GM12878 (cell line): ENCODE data around the gene ABCA4. TPM values are rescaled to one million over a fixed set of nuclear protein-coding genes. Genes with fewer than 3 reads are reported as not detected.

ENCODE experiments used
- ATAC-seq: fragments of 200-7000 bp; cut with Tn5 transposase; 3 replicates; pipeline ENCODE4 v1.9.1; 2020; ENCODE audit warnings: mild to moderate bottlenecking, moderate library complexity
- BruUV-seq: library from RNA; stranded (reverse); fragments of 400-500 nt; replicated peaks from 2 replicates; lab custom pipeline; 2021; lab: Mats Ljungman, UMichigan
- CTCF ChIA-PET: fragments of 300-600 bp; sonication (Branson Sonifier 250); formaldehyde crosslinking; extraction: SDS; loops from one replicate; lab custom pipeline; 2021; ENCODE audit warnings: inconsistent platforms; lab: Yijun Ruan, JAX
- POLR2A ChIA-PET: fragments of 350-600 bp; formaldehyde crosslinking; extraction: SDS; loops from one replicate; lab custom pipeline; 2021; ENCODE audit warnings: inconsistent platforms; lab: Charles Lee
- RAD21 ChIA-PET: fragments of 300-600 bp; sonication (Branson Sonifier 250); formaldehyde crosslinking; loops from one replicate; lab custom pipeline; 2023; ENCODE audit warnings: antibody characterized with exemption; ENCODE audit not compliant: unreplicated experiment; lab: Charles Lee
- SMC1A ChIA-PET: fragments of 300-600 bp; sonication (Branson Sonifier 250); formaldehyde crosslinking; loops from one replicate; lab custom pipeline; 2023; ENCODE audit not compliant: unreplicated experiment, uncharacterized antibody; lab: Charles Lee
- DNase-seq: peaks from one replicate; pipeline ENCODE4 v3.0.0-alpha.2; 2011; ENCODE audit warnings: low read depth, low spot score
- FAIRE-seq: peaks from 3 replicates; lab custom pipeline; 2011; peaks lifted over from hg19 to GRCh38; lab: Jason Lieb, UNC
- H2AFZ ChIP-seq: 2 replicates; pipeline ENCODE4 v1.6.0; 2011; ENCODE audit warnings: low read depth, low read length, control low read depth; ENCODE audit not compliant: control insufficient read depth
- H3K27ac ChIP-seq: 2 replicates; pipeline ENCODE4 v1.5.1; 2011; ENCODE audit warnings: control low read depth; ENCODE audit not compliant: control insufficient read depth, insufficient read depth
- H3K27me3 ChIP-seq, 2 experiments: replicated peaks in 1 of 2; 2 replicates each; pipeline versions ENCODE4 v1.6.0 to v1.6.1; 2011; ENCODE audit warnings: low read length in 1 of 2; ENCODE audit not compliant: control insufficient read depth in 2 of 2, insufficient read depth in 2 of 2
- H3K36me3 ChIP-seq, 2 experiments: 2 replicates each; pipeline ENCODE4 v1.5.1; 2011; ENCODE audit warnings: low read length in 1 of 2; ENCODE audit not compliant: control insufficient read depth in 2 of 2, insufficient read depth in 2 of 2
- H3K4me1 ChIP-seq: 2 replicates; pipeline ENCODE4 v1.6.1; 2011; ENCODE audit warnings: mild to moderate bottlenecking, low read length, moderate library complexity, mixed read lengths; ENCODE audit not compliant: control insufficient read depth, insufficient read depth
- H3K4me2 ChIP-seq: 2 replicates; pipeline ENCODE4 v1.6.0; 2011; ENCODE audit warnings: control low read depth; ENCODE audit not compliant: control insufficient read depth, insufficient read depth
- H3K4me3 ChIP-seq: fragments of 200-600 bp; sonication (generic); 2 replicates; pipeline ENCODE4 v1.5.1; 2016
- H3K79me2 ChIP-seq: 2 replicates; pipeline ENCODE4 v1.6.0; 2011; ENCODE audit warnings: low read length; ENCODE audit not compliant: control insufficient read depth, insufficient read depth
- H3K9ac ChIP-seq: 2 replicates; pipeline ENCODE4 v1.8.0; 2011; ENCODE audit warnings: low read length, control low read depth, mixed read lengths; ENCODE audit not compliant: control insufficient read depth, insufficient read depth
- H3K9me3 ChIP-seq: replicated peaks from 3 replicates; pipeline ENCODE4 v1.5.1; 2011; ENCODE audit warnings: mild to moderate bottlenecking, low read length; ENCODE audit not compliant: control insufficient read depth, insufficient read depth
- H4K20me1 ChIP-seq: 2 replicates; pipeline ENCODE4 v1.6.0; 2011; ENCODE audit not compliant: control insufficient read depth, insufficient read depth
- ASH2L ChIP-seq: fragments of 300-600, 200-600 bp; sonication (generic); IDR thresholded peaks from 2 replicates; pipeline ENCODE4 v1.6.1; 2017; ENCODE audit warnings: low read depth, mild to moderate bottlenecking, borderline replicate concordance
- ATF7 ChIP-seq: fragments of 450-650 bp; IDR thresholded peaks from 2 replicates; pipeline ENCODE4 v1.6.1; 2016; ENCODE audit warnings: low read depth, mild to moderate bottlenecking
- BHLHE40 ChIP-seq, 2 experiments: fragments of 450-650 bp in 1 of 2; IDR thresholded peaks; 2 replicates each; pipeline ENCODE4 v1.6.1; 2011 to 2017; ENCODE audit warnings: low read depth in 2 of 2, borderline replicate concordance in 1 of 2, improper control_type of control experiment in 1 of 2, low read length in 1 of 2, mild to moderate bottlenecking in 1 of 2
- CEBPZ ChIP-seq: fragments of 150-350 bp; IDR thresholded peaks from 2 replicates; pipeline ENCODE4 v1.6.1; 2016; ENCODE audit warnings: low read depth, low read length
- CREM ChIP-seq: IDR thresholded peaks from 2 replicates; pipeline ENCODE4 v1.6.1; 2014; ENCODE audit warnings: antibody characterized with exemption, low read depth
- EP300 ChIP-seq, 2 experiments: fragments of 150-350 bp in 1 of 2; IDR thresholded peaks; 2 replicates each; pipeline ENCODE4 v1.6.1; 2011 to 2012; ENCODE audit warnings: low read depth in 2 of 2, low read length in 2 of 2, borderline replicate concordance in 1 of 2, improper control_type of control experiment in 1 of 2, inconsistent platforms in 1 of 2; ENCODE audit not compliant: control insufficient read depth in 1 of 2
- FOXM1 ChIP-seq: IDR thresholded peaks from 2 replicates; pipeline ENCODE4 v1.6.1; 2012; ENCODE audit warnings: low read depth, mild to moderate bottlenecking, inconsistent platforms, low read length, moderate library complexity
- HDAC2 ChIP-seq: fragments of 200-600 bp; sonication (generic); IDR thresholded peaks from 2 replicates; pipeline ENCODE4 v1.6.1; 2017
- JUND ChIP-seq: IDR thresholded peaks from 2 replicates; pipeline ENCODE4 v1.6.1; 2012; ENCODE audit warnings: low read depth, mild to moderate bottlenecking, low read length, improper control_type of control experiment, moderate library complexity
- KAT2A ChIP-seq: conservative IDR thresholded peaks from 2 replicates; pipeline ENCODE4 v1.6.1; 2011; ENCODE audit warnings: low read depth, low read length; ENCODE audit not compliant: control insufficient read depth
- MTA3 ChIP-seq: IDR thresholded peaks from 2 replicates; pipeline ENCODE4 v1.6.1; 2012; ENCODE audit warnings: low read length, inconsistent platforms, borderline replicate concordance
- NFYB ChIP-seq: IDR thresholded peaks from 2 replicates; pipeline ENCODE4 v1.6.1; 2011; ENCODE audit warnings: low read depth, mild to moderate bottlenecking, low read length, improper control_type of control experiment, moderate library complexity; ENCODE audit not compliant: insufficient read depth
- NR2C1 ChIP-seq: fragments of 450-650 bp; IDR thresholded peaks from 2 replicates; pipeline ENCODE4 v1.6.1; 2017; ENCODE audit warnings: antibody characterized with exemption, mild to moderate bottlenecking, moderate library complexity
- PAX5 ChIP-seq: IDR thresholded peaks from 2 replicates; pipeline ENCODE4 v1.6.1; 2011; ENCODE audit warnings: low read depth, low read length, borderline replicate concordance
- PML ChIP-seq: IDR thresholded peaks from 2 replicates; pipeline ENCODE4 v1.6.1; 2012; ENCODE audit warnings: low read length, inconsistent platforms
- SMAD1 ChIP-seq: fragments of 450-650 bp; IDR thresholded peaks from 2 replicates; pipeline ENCODE4 v1.6.1; 2018; ENCODE audit warnings: mild to moderate bottlenecking, low read depth; ENCODE audit not compliant: partially characterized antibody
- ZNF207 ChIP-seq: fragments of 450-650 bp; IDR thresholded peaks from 2 replicates; pipeline ENCODE4 v1.6.1; 2014; ENCODE audit warnings: antibody characterized with exemption, mild to moderate bottlenecking, borderline replicate concordance
- WGBS: methylation state at CpG from one replicate; pipeline ENCODE4 v1.1.6; 2016; ENCODE audit warnings: low lambda C conversion rate; ENCODE audit not compliant: insufficient replicate concordance, insufficient coverage; ENCODE audit errors: missing lambda C conversion rate; 5-methylcytosine and 5-hydroxymethylcytosine counted together
- in situ Hi-C: fragments of 300-500 bp; cut with MboI; formaldehyde crosslinking; loops from 9 replicates; pipeline ENCODE4 v1.14.3; 2018; ENCODE audit warnings: mixed read lengths
- intact Hi-C: fragments of 100-400 bp; cut with micrococcal nuclease; formaldehyde crosslinking; loops from one replicate; pipeline ENCODE4 v1.14.2; 2022; ENCODE audit not compliant: unreplicated experiment
- polyA plus RNA-seq, 11 experiments: library from polyadenylated mRNA; depleted of rRNA in 4 of 11; unstranded in 6 of 11; stranded (reverse) in 5 of 11; fragments of >200 nt; fragmentation: Nextera tagmentation in 4 of 11; fragmentation: Illumina TruSeq in 1 of 11; extraction: Ambion mirVana in 4 of 11; extraction: Trizol in 1 of 11; gene quantifications; 1 replicate in 1 of 11; 2 replicates in 10 of 11; pipeline versions ENCODE4 v1.2.1 to v1.2.3, GENCODE V29; 2011 to 2016; ENCODE audit warnings: inconsistent platforms in 2 of 11, missing spikeins in 2 of 11, low read depth in 1 of 11
- total RNA-seq, 4 experiments: library from RNA; depleted of rRNA in 3 of 4; stranded (reverse); fragments of >200 nt in 3 of 4; fragmentation: Illumina TruSeq in 1 of 4; extraction: Trizol in 1 of 4; gene quantifications; 2 replicates each; pipeline versions ENCODE4 v1.2.1 to v1.2.3, GENCODE V29; 2013 to 2021
- TF ChIP-seq, protein P1 (sequence below): fragments of 450-650 bp; IDR thresholded peaks from 2 replicates; pipeline ENCODE4 v1.6.1; 2017; ENCODE audit warnings: mild to moderate bottlenecking, moderate library complexity

Gene ABCA4
- total and polyA plus RNA-seq, 10 of the 15 experiments (the other 5 are each of a cell fraction or from before 2014, with no cell fraction given) = 0.03 to 0.28 (median 0.11) TPM; not detected in 3

DNA sequence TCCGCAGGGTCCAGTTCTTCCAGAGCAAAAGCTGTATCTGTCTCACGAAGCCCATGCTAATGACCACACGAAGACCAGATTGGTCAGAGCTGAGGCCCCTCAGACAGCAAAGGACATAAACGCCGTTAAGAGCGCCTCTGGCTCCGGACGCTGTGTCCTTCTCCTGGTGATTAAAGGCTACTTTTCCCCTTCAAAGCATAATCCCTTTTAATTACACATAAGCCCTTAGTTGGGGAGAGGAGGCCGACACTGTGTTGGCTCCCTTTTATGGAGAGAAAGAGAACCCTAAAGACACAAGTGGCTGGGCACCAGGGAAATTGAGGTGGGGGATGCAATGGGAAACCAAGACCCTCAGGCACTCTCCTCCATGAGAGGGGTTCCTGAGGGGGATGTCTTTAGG lies at the start of gene ABCA4 (continued):
- TF ChIP-seq FOXM1 (no peak), PAX5 (no peak), MTA3 (no peak), KAT2A (no peak), PML (no peak)

GRCh38 chr1:94169126-94169525 lies 48.2 kb upstream of the ABCA4 start:
- CTCF ChIA-PET = interaction anchor here (1.1 kb wide), 1 partner anchor 130 kb away, joined by 3 read pairs; no protein-coding TSS in a partner anchor
- in situ Hi-C loops = loop anchor here (5.0 kb wide), 1 partner anchor 52 kb away; no protein-coding TSS in a partner anchor
- no peaks in the 10 kb centered on the region for H3K9me3 ChIP-seq
- TF ChIP-seq BHLHE40 (IDR thresholded peaks at IDR 0.05; ENCODE audit: borderline replicate concordance in 1 of 2, low read depth in 2 of 2, low read length in 1 of 2) = no peak
- no peak for TF ChIP-seq ATF7
- TF ChIP-seq NFYB = no peak
- no peak for TF ChIP-seq NR2C1
- TF ChIP-seq CEBPZ = no peak
- TF ChIP-seq EP300 (IDR thresholded peaks at IDR 0.05; ENCODE audit: borderline replicate concordance in 1 of 2, control insufficient read depth in 1 of 2, low read depth in 2 of 2, low read length in 2 of 2) = no peak
- no peak for TF ChIP-seq ZNF207
- TF ChIP-seq JUND = no peak
- TF ChIP-seq, protein P1, sequence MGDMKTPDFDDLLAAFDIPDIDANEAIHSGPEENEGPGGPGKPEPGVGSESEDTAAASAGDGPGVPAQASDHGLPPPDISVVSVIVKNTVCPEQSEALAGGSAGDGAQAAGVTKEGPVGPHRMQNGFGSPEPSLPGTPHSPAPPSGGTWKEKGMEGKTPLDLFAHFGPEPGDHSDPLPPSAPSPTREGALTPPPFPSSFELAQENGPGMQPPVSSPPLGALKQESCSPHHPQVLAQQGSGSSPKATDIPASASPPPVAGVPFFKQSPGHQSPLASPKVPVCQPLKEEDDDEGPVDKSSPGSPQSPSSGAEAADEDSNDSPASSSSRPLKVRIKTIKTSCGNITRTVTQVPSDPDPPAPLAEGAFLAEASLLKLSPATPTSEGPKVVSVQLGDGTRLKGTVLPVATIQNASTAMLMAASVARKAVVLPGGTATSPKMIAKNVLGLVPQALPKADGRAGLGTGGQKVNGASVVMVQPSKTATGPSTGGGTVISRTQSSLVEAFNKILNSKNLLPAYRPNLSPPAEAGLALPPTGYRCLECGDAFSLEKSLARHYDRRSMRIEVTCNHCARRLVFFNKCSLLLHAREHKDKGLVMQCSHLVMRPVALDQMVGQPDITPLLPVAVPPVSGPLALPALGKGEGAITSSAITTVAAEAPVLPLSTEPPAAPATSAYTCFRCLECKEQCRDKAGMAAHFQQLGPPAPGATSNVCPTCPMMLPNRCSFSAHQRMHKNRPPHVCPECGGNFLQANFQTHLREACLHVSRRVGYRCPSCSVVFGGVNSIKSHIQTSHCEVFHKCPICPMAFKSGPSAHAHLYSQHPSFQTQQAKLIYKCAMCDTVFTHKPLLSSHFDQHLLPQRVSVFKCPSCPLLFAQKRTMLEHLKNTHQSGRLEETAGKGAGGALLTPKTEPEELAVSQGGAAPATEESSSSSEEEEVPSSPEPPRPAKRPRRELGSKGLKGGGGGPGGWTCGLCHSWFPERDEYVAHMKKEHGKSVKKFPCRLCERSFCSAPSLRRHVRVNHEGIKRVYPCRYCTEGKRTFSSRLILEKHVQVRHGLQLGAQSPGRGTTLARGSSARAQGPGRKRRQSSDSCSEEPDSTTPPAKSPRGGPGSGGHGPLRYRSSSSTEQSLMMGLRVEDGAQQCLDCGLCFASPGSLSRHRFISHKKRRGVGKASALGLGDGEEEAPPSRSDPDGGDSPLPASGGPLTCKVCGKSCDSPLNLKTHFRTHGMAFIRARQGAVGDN = no peak
- TF ChIP-seq HDAC2 = no peak
- TF ChIP-seq ASH2L = no peak
- no peak for TF ChIP-seq SMAD1
- no peak for TF ChIP-seq CREM

More at GRCh38 chr1:94169126-94169525, 48.2 kb upstream of the ABCA4 start:
- H3K27ac ChIP-seq = no peak overlapping the region
- H3K4me3 ChIP-seq = no peak overlapping the region
- 50% methylated on average over 3 of the region's 3 CpGs for WGBS
- FAIRE-seq (no peak), DNase-seq (no peak), ATAC-seq (no peak)
- H4K20me1 ChIP-seq = no peaks in the 10 kb centered on the region
- H3K79me2 ChIP-seq = no peaks in the 10 kb centered on the region
- no peaks in the 10 kb centered on the region for H3K36me3 ChIP-seq
- H3K4me1 ChIP-seq = no peaks in the 10 kb centered on the region
- POLR2A ChIA-PET = no interaction called here
- no TSS peak for BruUV-seq
- no peak overlapping the region for H3K9ac ChIP-seq
- intact Hi-C loops = no loop called here
- no peaks in the 10 kb centered on the region for H3K27me3 ChIP-seq
- H3K4me2 ChIP-seq = no peak overlapping the region
- SMC1A ChIA-PET = no interaction called here
- RAD21 ChIA-PET = no interaction called here
- no peak overlapping the region for H2AFZ ChIP-seq
